Left renal pelvis (tissue), 4 donors: ENCODE results near the gene ULBP1. TPM values are rescaled to one million over a fixed set of nuclear protein-coding genes. Genes with fewer than 3 reads are reported as not detected.

Experiments
- polyA plus RNA-seq, 4 donors: library from polyadenylated mRNA; unstranded; fragments of 120-200 nt; gene quantifications; one replicate each; pipeline ENCODE4 v1.2.1, GENCODE V29; 2013; ENCODE audit not compliant: insufficient read length in 4 of 4

Gene ULBP1
- polyA plus RNA-seq, 4 donors, result 0.76 to 2.0 (median 1.2) TPM

Other genes starting within 250 kb of the ULBP1 start
- 10 to 100 TPM; 30.5 to 41.3 (median 33.9) TPM for gene LATS1, start 245.8 kb upstream of the ULBP1 start, polyA plus RNA-seq
- 10 to 100 TPM; 28.7 to 45.6 (median 44.3) TPM for gene NUP43, start 217.4 kb upstream of the ULBP1 start, polyA plus RNA-seq
- 100 to 1,000 TPM in 1 of 4 donors, 10 to 100 TPM in 3; 71.9 to 102 (median 89.6) TPM for gene PCMT1, start 214.2 kb upstream of the ULBP1 start, polyA plus RNA-seq
- 10 to 100 TPM; 33.3 to 49.1 (median 36.2) TPM for gene LRP11, start 99.6 kb upstream of the ULBP1 start, polyA plus RNA-seq
- gene RAET1E, start 65.8 kb upstream of the ULBP1 start, polyA plus RNA-seq, result under 1 TPM in 3 of 4 donors, not detected in 1; 0.24 to 0.45 (median 0.44) TPM
- gene RAET1G, start 40.8 kb upstream of the ULBP1 start, polyA plus RNA-seq, result 1 to 10 TPM in 2 of 4 donors, under 1 TPM in 2; 0.38 to 1.5 (median 1.1) TPM
- under 1 TPM; 0.33 to 0.92 (median 0.52) TPM for gene ULBP2, start 21.9 kb upstream of the ULBP1 start, polyA plus RNA-seq
- gene RAET1L, start 61.6 kb downstream of the ULBP1 start, polyA plus RNA-seq, result not detected
- 1 to 10 TPM; 3.7 to 8.8 (median 7.6) TPM for gene ULBP3, start 105.2 kb downstream of the ULBP1 start, polyA plus RNA-seq
- gene PPP1R14C, start 179.1 kb downstream of the ULBP1 start, polyA plus RNA-seq, result 10 to 100 TPM in 3 of 4 donors, under 1 TPM in 1; 0.81 to 23.4 (median 22.4) TPM